IPS-20b (cell line): ENCODE results near the gene ABCD1.
"Not testable (repeated sequence)": the region's sequence is repeated elsewhere in the genome, so short reads cannot be mapped to it uniquely, and the experiment has no call there.

Source experiments
- H3K27ac ChIP-seq: one replicate; pipeline ENCODE4 v1.5.1; 2013; ENCODE audit warnings: low read length
- H3K27me3 ChIP-seq: 2 replicates; pipeline ENCODE4 v1.6.1; 2013; ENCODE audit warnings: mild to moderate bottlenecking, low read length, inconsistent platforms; ENCODE audit not compliant: insufficient read depth
- H3K36me3 ChIP-seq: 2 replicates; pipeline ENCODE4 v1.6.1; 2013; ENCODE audit warnings: low read depth, mild to moderate bottlenecking, inconsistent platforms, low read length, moderate library complexity; ENCODE audit not compliant: insufficient read depth
- H3K4me1 ChIP-seq: 2 replicates; pipeline ENCODE4 v1.6.1; 2013; ENCODE audit warnings: mild to moderate bottlenecking, control low read depth, inconsistent platforms, low read length, moderate library complexity; ENCODE audit not compliant: insufficient read depth
- H3K4me3 ChIP-seq: 2 replicates; pipeline ENCODE4 v1.5.1; 2013; ENCODE audit warnings: mild to moderate bottlenecking, low read length, inconsistent platforms
- H3K9ac ChIP-seq: 2 replicates; pipeline ENCODE4 v1.6.1; 2013; ENCODE audit warnings: low read depth, mild to moderate bottlenecking, inconsistent platforms, low read length, moderate library complexity
- H3K9me3 ChIP-seq: 2 replicates; pipeline ENCODE4 v1.6.1; 2013; ENCODE audit warnings: mild to moderate bottlenecking, low read depth, low read length, inconsistent platforms; ENCODE audit not compliant: insufficient read depth

Gene ABCD1

GRCh38 chrX:153724252-153725038 lies at the start of gene ABCD1, which contains the start of gene BCAP31:
ABCD1 (plus strand) TSS chrX:153724856; CDS start chrX:153725267, 411 bp downstream.
BCAP31 (minus strand) TSS chrX:153724387; CDS start chrX:153723244, 1,143 bp downstream.
- Histone ChIP-seq H3K4me1 (peaks cover 9% of the 10 kb centered on the region; the same call in 1 of the 2 replicates), H3K27ac (no peak within 1 kb of the TSS), H3K9me3 (no peaks in the 10 kb centered on the region), H3K36me3 (peaks cover 25% of the 10 kb centered on the region), H3K9ac (peak within 1 kb of the TSS; percentile 77), H3K4me3 (peak within 1 kb of the TSS; percentile 73), H3K27me3 (no peaks in the 10 kb centered on the region)

- Histone ChIP-seq H3K9me3 (no peaks in the 10 kb centered on the region), H3K4me1 (peaks cover 3% of the 10 kb centered on the region; the same call in 1 of the 2 replicates), H3K4me3 (no peak overlapping the region), H3K36me3 (no peaks in the 10 kb centered on the region), H3K27me3 (no peaks in the 10 kb centered on the region), H3K9ac (no peak overlapping the region), H3K27ac (no peak overlapping the region)
Measured at GRCh38 chrX:153681175-153681574, 43.5 kb upstream of the ABCD1 start.

- H3K27me3 ChIP-seq, H3K4me3 ChIP-seq, H3K9me3 ChIP-seq, H3K36me3 ChIP-seq, H3K4me1 ChIP-seq, H3K27ac ChIP-seq, H3K9ac ChIP-seq: not testable (repeated sequence)
Measured at GRCh38 chrX:153683486-153683885, 41.2 kb upstream of the ABCD1 start.

- Histone ChIP-seq H3K27ac (peak overlapping the region; percentile 56), H3K27me3 (no peaks in the 10 kb centered on the region), H3K4me3 (peak overlapping the region; percentile 26; the same call in 1 of the 2 replicates), H3K9ac (peak overlapping the region; percentile 63; the same call in 1 of the 2 replicates), H3K4me1 (peaks cover 7% of the 10 kb centered on the region; the same call in 1 of the 2 replicates), H3K9me3 (no peaks in the 10 kb centered on the region), H3K36me3 (0 out of 2 replicates have a peak, but pooled peaks cover under 1% of the 10 kb centered on the region)
Measured at GRCh38 chrX:153684467-153685155, 40.0 kb upstream of the ABCD1 start.

- peak overlapping the region; percentile 26; the same call in 1 of the 2 replicates for H3K4me3 ChIP-seq
- H3K9me3 ChIP-seq, result no peaks in the 10 kb centered on the region
- H3K36me3 ChIP-seq, result peaks cover 5% of the 10 kb centered on the region; the same call in 1 of the 2 replicates
- H3K4me1 ChIP-seq, result peaks cover 7% of the 10 kb centered on the region; the same call in 1 of the 2 replicates
- no peak overlapping the region for H3K27ac ChIP-seq
- peak overlapping the region; percentile 63; the same call in 1 of the 2 replicates for H3K9ac ChIP-seq
- no peaks in the 10 kb centered on the region for H3K27me3 ChIP-seq
Measured at GRCh38 chrX:153685156-153685536, 39.5 kb upstream of the ABCD1 start.

- Histone ChIP-seq H3K4me3 (peak overlapping the region; percentile 26; the same call in 1 of the 2 replicates), H3K27ac (no peak overlapping the region)
Measured at GRCh38 chrX:153685751-153686696, 38.6 kb upstream of the ABCD1 start.

GRCh38 chrX:153686711-153687110 lies 37.9 kb upstream of the ABCD1 start:
- Histone ChIP-seq H3K9ac (no peak overlapping the region), H3K27ac (no peak overlapping the region), H3K36me3 (peaks cover 11% of the 10 kb centered on the region; the same call in 1 of the 2 replicates), H3K4me3 (no peak overlapping the region), H3K4me1 (peaks cover 7% of the 10 kb centered on the region; the same call in 1 of the 2 replicates), H3K27me3 (no peaks in the 10 kb centered on the region), H3K9me3 (no peaks in the 10 kb centered on the region)

More at GRCh38 chrX:153685751-153686696, 38.6 kb upstream of the ABCD1 start:
- Histone ChIP-seq H3K4me1 (peaks cover 7% of the 10 kb centered on the region; the same call in 1 of the 2 replicates), H3K9ac (no peak overlapping the region; the same call in 1 of the 2 replicates), H3K27me3 (no peaks in the 10 kb centered on the region), H3K36me3 (peaks cover 9% of the 10 kb centered on the region; the same call in 1 of the 2 replicates), H3K9me3 (no peaks in the 10 kb centered on the region)

- Histone ChIP-seq H3K9me3 (no peaks in the 10 kb centered on the region), H3K36me3 (peaks cover 17% of the 10 kb centered on the region; the same call in 1 of the 2 replicates), H3K9ac (0 out of 2 replicates have a peak within 1 kb of the TSS, but pooled peaks have one; percentile 32), H3K4me3 (peak within 1 kb of the TSS; percentile 60; the same call in 1 of the 2 replicates), H3K27me3 (no peaks in the 10 kb centered on the region), H3K4me1 (peaks cover 7% of the 10 kb centered on the region; the same call in 1 of the 2 replicates), H3K27ac (no peak within 1 kb of the TSS)
Measured at GRCh38 chrX:153687121-153688039, 37.3 kb upstream of the ABCD1 start, which contains the start of gene SLC6A8. SLC6A8 (plus strand) TSS chrX:153687926; CDS start chrX:153688575, 649 bp downstream.

- Histone ChIP-seq H3K36me3 (peaks cover 17% of the 10 kb centered on the region; the same call in 1 of the 2 replicates), H3K27me3 (no peaks in the 10 kb centered on the region), H3K4me1 (peaks cover 7% of the 10 kb centered on the region; the same call in 1 of the 2 replicates), H3K27ac (no peak overlapping the region), H3K9ac (no peak overlapping the region), H3K9me3 (no peaks in the 10 kb centered on the region), H3K4me3 (no peak overlapping the region)
Measured at GRCh38 chrX:153688071-153688470, 36.6 kb upstream of the ABCD1 start.

- H3K27ac ChIP-seq, result no peak overlapping the region
- H3K4me1 ChIP-seq, result peaks cover 7% of the 10 kb centered on the region; the same call in 1 of the 2 replicates
- H3K27me3 ChIP-seq, result no peaks in the 10 kb centered on the region
- H3K9me3 ChIP-seq, result no peaks in the 10 kb centered on the region
- H3K9ac ChIP-seq, result no peak overlapping the region
- peaks cover 17% of the 10 kb centered on the region; the same call in 1 of the 2 replicates for H3K36me3 ChIP-seq
- H3K4me3 ChIP-seq, result peak overlapping the region; percentile 60; the same call in 1 of the 2 replicates
Measured at GRCh38 chrX:153688506-153688905, 36.1 kb upstream of the ABCD1 start.
